IPS-15b (cell line): Measurements from ENCODE around the gene EMC1.
A peak's percentile ranks its signal among the peaks of the same experiment; 100 is the strongest.
"Not testable (repeated sequence)": the region's sequence is repeated elsewhere in the genome, so short reads cannot be mapped to it uniquely, and the experiment has no call there.

ENCODE experiments used
- H3K27me3 ChIP-seq: one replicate; pipeline ENCODE4 v1.6.1; 2013; ENCODE audit warnings: low read length; ENCODE audit not compliant: control insufficient read depth, insufficient read depth
- H3K36me3 ChIP-seq: one replicate; pipeline ENCODE4 v1.6.1; 2013; ENCODE audit warnings: low read length; ENCODE audit not compliant: control insufficient read depth, insufficient read depth
- H3K4me1 ChIP-seq: one replicate; pipeline ENCODE4 v1.6.1; 2013; ENCODE audit warnings: mild to moderate bottlenecking, low read length; ENCODE audit not compliant: control insufficient read depth, insufficient read depth
- H3K4me3 ChIP-seq: one replicate; pipeline ENCODE4 v1.5.1; 2013; ENCODE audit warnings: low read depth, low read length
- H3K9ac ChIP-seq: one replicate; pipeline ENCODE4 v1.6.1; 2013; ENCODE audit warnings: low read depth, mild to moderate bottlenecking, low read length
- H3K9me3 ChIP-seq: one replicate; pipeline ENCODE4 v1.6.1; 2013; ENCODE audit warnings: mild to moderate bottlenecking, low read length; ENCODE audit not compliant: control insufficient read depth, insufficient read depth

Gene EMC1

DNA sequence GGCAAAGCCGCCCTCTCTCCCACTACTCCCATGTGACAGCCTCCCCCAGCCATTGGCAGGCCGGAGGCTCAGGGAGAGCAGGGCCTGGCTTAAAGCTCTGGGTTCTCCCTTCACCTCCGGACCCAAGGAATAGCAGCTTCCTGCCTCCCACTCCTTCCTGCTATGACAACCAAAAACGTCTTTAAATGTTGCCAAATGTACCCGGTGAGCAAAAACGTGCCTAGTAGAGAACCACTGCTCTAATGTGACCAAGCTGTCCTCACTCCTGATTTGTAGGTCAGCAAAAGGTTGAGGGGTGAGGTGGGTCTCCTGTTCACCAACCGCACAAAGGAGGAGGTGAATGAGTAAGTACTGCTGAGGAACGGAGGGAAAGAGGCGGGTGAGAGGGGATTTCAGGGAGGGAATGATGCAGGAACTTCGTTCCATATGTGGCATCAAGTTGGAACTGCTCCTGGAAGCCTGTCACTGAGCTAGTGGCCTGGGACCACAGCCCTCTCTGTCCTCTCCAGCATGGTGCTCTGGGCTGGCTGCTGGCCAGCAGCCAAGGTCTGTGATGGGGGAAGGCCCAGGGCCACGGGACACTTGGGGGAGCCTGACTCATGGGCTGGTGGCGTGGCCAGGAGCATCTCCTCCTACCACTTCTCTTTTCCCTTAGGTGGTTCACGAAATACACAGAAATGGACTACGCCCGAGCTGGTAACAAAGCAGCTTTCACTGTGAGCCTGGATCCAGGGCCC is 6.0 kb upstream of the EMC1 start:
- Histone ChIP-seq H3K4me1 (peaks cover 8% of the 10 kb centered on the region), H3K36me3 (peaks cover 56% of the 10 kb centered on the region), H3K27me3 (no peaks in the 10 kb centered on the region), H3K4me3 (no peak overlapping the region), H3K9me3 (no peaks in the 10 kb centered on the region), H3K9ac (no peak overlapping the region)

DNA sequence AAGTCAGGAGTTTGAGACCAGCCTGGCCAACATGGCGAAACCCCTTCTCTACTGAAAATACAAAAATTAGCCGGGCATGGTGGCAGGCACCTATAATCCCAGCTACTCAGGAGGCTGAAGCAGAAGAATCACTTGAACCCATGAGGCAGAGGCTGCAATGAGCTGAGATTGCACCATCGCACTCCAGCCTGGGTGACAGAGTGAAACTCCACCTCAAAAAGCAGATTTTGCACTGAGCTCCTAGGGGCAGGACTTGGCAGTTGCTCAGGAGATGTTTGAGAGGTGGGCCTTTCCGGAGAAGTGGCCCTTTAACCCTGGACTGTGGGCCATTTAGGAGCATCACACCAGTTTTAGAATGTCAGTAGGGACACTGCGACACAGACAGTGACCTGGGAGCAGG is 5.0 kb upstream of the EMC1 start:
- H3K9ac ChIP-seq, H3K27me3 ChIP-seq, H3K4me1 ChIP-seq, H3K9me3 ChIP-seq, H3K4me3 ChIP-seq: not testable (repeated sequence)
- peaks cover 56% of the 10 kb centered on the region for H3K36me3 ChIP-seq

DNA sequence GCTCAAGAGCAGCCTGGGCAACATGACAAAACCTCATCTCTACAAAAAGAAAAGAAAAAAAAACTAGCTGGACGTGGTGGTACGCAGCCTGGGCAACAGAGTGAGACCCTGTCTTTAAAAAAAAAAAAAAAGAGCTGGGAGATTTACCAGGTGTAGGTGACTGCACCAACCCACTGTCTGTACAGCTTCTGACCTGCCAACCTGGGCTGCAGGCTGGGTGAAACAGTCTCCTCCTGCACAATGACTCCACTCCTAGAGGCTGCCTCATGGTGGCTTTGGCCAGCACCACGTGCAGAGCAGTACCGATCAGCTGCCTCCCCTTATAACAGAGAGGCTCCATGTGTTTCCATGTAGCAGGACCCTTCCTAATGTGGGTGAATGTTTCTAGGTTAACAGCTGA is 4.0 kb upstream of the EMC1 start:
- Histone ChIP-seq H3K4me1 (peaks cover 10% of the 10 kb centered on the region), H3K36me3 (peaks cover 50% of the 10 kb centered on the region), H3K27me3 (no peaks in the 10 kb centered on the region), H3K9ac (no peak overlapping the region), H3K4me3 (no peak overlapping the region), H3K9me3 (no peaks in the 10 kb centered on the region)

DNA sequence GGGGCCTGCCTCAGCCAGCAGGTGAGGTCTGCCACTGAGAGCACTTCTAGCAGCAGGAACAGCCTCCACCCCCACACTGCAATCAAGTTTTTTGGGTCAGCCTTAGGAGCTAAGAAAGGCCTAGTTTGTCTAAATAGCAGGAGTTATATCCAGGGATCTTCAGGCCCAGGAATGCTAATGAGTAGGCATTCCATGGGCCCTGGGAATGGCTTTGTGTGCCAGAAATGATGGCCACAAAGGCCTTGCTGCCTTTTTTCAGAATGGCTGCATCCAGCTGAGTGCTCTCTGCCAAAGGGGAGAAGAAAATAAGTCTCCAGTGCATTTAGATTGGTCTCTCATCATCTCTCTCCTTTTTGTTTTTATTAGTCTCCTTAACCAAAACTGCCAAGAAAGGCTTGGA is 3.1 kb upstream of the EMC1 start:
- no peaks in the 10 kb centered on the region for H3K9me3 ChIP-seq
- H3K4me3 ChIP-seq: no peak overlapping the region
- peaks cover 13% of the 10 kb centered on the region for H3K4me1 ChIP-seq
- no peaks in the 10 kb centered on the region for H3K27me3 ChIP-seq
- H3K36me3 ChIP-seq: peaks cover 43% of the 10 kb centered on the region
- H3K9ac ChIP-seq: no peak overlapping the region

DNA sequence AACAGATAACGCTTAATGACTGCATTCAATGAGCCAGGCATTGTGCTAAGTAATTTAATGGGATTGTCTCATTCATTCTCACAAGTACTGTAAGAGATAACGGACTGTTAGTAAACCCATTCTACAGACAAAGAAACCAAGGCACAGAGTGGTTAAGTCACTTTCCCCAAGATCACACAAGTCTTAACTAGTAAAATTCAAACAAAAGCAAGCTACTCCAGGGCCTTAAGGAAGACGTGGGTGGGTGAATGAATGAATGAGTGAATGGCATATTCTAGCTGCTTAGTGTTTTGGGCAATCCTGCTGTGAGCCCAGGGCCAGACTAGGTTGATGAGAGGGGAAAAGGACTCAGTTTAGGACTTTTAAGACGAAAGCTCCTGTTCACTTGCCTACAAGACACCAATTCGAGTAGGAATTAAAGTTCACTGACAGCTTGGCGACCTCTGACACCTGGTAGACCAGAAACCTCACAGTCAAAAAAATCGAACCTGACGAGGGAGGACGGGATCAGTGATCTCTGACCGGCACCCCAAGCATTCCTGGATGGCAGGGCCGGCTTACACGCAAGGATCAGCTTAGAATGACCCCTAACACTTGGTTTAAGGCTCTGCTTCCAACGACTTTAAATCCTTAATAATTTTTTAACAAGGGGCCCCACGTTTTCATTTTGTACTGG is 557 bp downstream of the EMC1 start:
- H3K4me3 ChIP-seq: peak overlapping the region; percentile 86
- H3K4me1 ChIP-seq: peaks cover 13% of the 10 kb centered on the region
- no peaks in the 10 kb centered on the region for H3K9me3 ChIP-seq
- peaks cover 11% of the 10 kb centered on the region for H3K36me3 ChIP-seq
- H3K9ac ChIP-seq: peak overlapping the region; percentile 92
- no peaks in the 10 kb centered on the region for H3K27me3 ChIP-seq

DNA sequence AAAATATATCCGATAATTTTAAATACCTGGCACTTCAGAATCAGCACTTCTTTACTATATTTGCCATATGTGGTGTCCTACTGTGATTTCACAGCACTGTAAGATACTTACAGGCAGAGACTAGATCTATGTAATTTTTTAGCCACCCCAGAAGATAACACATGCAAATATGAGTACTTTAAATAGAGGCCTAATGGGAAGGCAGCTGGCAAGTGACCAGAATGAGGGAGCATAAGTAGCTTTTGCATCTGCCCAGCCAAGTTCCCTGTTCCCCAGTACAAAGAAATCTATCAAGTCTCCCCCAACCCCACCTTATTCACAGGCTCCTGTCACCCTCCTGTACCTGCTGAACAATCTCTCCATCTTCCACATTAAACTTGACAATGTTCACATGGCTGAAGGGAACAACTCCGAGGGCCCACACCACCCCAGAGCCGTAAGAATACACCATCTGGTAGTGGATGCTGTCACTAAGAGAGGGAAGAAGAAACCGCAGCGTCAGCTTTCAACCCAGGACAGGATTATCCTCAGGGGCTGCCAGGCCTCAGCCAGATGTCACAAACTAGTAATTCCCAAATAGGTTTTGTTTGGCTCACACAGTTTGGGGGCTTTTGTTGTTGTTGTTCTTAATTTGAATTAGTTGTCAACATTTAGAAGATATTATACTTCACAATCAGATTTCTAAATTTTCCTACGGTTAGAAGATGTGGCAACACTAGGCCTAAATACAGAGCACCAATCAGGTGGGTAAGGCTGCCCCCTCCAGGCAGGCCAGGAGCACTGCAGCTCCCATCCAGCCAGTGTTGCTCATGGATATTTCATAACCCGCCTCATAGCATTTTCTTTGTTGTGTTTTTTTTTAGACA is 10.4 kb downstream of the EMC1 start:
- Histone ChIP-seq H3K4me1 (no peaks in the 10 kb centered on the region), H3K36me3 (peaks cover 61% of the 10 kb centered on the region), H3K4me3 (no peak overlapping the region), H3K9me3 (no peaks in the 10 kb centered on the region), H3K27me3 (no peaks in the 10 kb centered on the region), H3K9ac (no peak overlapping the region)

DNA sequence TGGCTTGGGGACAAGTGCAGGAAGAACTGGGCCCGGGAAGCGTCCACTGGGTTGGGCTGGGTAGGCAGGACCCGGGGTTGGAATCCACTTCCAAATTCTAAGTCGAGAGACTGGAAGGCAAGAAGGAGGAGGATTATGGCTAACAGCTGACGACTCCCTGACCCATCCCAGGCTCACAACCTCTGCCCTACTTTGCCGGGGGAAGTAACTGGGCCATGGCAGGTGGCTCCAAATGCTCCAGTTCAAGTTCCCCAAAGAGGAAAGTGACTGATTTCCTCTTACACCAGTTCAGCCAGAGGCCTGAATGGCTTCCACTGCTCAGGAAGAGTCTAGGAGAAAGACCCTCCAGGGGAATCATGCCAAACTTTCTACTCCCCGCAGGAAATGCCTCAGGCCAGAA is 11.4 kb downstream of the EMC1 start:
- Histone ChIP-seq H3K9ac (no peak overlapping the region), H3K27me3 (no peaks in the 10 kb centered on the region), H3K36me3 (peaks cover 65% of the 10 kb centered on the region)

DNA sequence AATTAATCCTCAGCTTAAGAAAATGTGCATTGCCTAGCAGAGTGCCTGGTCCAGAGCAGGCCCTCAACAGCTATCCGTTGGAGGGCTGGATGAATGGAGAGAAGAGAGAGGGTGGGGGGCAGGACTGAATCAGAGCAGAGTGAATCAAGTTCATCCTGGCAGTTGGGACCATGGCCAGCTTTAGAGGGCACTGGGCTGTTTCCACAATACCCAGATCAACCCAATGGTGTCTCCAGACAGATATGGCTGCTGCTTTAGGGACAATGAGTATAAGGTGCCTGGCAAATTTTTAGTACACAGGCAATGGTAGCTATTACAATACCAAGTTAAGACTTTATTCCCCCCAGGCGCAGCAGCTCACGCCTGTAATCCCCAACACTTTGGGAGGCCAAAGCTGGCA is 17.1 kb downstream of the EMC1 start:
- no peak overlapping the region for H3K4me3 ChIP-seq
- H3K9ac ChIP-seq: no peak overlapping the region
- no peaks in the 10 kb centered on the region for H3K4me1 ChIP-seq
- peaks cover 61% of the 10 kb centered on the region for H3K36me3 ChIP-seq
- H3K27me3 ChIP-seq: no peaks in the 10 kb centered on the region
- no peaks in the 10 kb centered on the region for H3K9me3 ChIP-seq

More for the DNA sequence above, 11.4 kb downstream of the EMC1 start:
- Histone ChIP-seq H3K9me3 (no peaks in the 10 kb centered on the region), H3K4me3 (no peak overlapping the region), H3K4me1 (no peaks in the 10 kb centered on the region)

DNA sequence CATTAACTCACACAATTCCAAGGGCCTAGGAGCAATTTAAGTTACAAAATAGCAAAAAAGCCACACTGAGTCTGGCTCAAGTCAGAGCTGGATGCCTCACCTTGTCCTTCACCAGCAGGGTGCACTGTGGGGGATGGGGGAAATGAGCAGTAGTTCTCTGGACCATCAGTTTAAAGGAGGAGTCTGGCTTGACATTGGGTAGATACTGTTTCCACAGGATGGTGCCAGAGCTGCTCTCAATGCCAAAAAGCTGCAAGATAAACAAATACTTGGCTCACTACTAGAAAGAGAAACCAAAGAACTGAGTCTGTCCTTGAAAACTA is 18.8 kb downstream of the EMC1 start:
- H3K27me3 ChIP-seq: no peaks in the 10 kb centered on the region
- peaks cover 49% of the 10 kb centered on the region for H3K36me3 ChIP-seq
- H3K4me1 ChIP-seq: no peaks in the 10 kb centered on the region
- H3K9ac ChIP-seq: no peak overlapping the region
- no peaks in the 10 kb centered on the region for H3K9me3 ChIP-seq
- no peak overlapping the region for H3K4me3 ChIP-seq

DNA sequence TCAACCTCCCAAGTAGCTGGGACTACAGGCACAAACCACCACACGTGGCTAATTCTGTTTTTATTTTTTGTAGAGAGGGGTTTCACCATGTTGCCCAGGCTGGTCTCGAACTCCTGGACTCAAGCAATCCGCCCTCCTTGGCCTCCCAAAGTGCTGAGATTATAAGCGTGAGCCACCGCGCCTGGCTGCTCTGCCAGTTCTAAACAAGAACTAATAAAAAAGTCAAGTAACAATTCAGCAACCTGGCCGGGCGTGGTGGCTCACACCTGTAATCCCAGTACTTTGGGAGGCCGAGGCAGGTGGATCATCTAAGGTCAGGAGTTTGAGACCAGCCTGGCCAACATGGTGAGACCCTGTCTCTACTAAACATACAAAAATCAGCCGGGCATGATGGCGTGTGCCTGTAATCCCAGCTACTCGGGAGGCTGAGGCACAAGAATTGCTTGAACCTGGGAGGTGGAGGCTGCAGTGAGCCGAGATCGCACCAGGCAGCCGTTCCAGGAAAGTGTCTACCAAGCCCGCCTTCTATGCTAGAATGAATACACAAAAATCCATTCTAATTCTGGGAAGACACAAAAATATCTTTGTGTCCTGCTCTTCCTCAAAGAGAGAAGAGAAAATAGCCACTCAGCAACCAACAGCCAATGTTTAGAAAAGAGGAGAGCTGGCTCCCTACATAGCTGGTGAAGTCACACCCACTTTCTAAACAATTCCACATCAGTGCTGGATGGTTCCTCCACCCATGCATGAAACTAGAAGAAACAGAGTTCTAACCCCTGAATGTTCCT is 19.4 kb downstream of the EMC1 start:
- H3K27me3 ChIP-seq, H3K4me1 ChIP-seq, H3K9ac ChIP-seq, H3K4me3 ChIP-seq, H3K9me3 ChIP-seq: not testable (repeated sequence)
- H3K36me3 ChIP-seq: peaks cover 43% of the 10 kb centered on the region

DNA sequence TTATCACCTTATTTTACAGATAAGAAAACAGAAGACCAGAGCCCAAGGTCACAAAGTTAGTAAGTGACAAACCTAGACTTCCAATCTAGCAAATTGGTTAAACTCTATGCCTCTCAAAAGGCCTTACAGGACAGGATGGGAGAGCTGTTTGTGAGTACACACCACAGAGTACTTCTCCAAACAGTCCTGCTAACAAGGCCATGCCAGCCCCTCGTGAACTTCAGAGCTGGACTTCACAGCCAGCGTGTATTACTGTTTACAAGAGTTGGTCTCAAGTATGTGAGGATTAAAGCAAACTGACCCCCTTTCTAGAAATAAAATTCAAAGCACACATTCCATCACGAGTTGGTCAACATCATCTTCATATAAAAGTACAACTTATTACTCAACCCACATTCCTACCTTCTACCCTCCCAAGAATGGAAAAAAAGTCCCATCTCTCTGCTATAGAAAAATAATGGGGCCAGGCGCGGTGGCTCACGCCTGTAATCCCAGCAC is 21.4 kb downstream of the EMC1 start:
- Histone ChIP-seq H3K4me1 (no peaks in the 10 kb centered on the region), H3K4me3 (no peak overlapping the region), H3K9me3 (no peaks in the 10 kb centered on the region), H3K9ac (no peak overlapping the region), H3K36me3 (peaks cover 38% of the 10 kb centered on the region), H3K27me3 (no peaks in the 10 kb centered on the region)
